Activated B cell treated with CpG ODN at 0.5 μM for 24 hours (primary cell): ENCODE data around the gene AKR7A2. TPM values are rescaled to one million over a fixed set of nuclear protein-coding genes. Genes with fewer than 3 reads are reported as not detected.

Experiments
- ATAC-seq: fragments of 200-7000 bp; cut with Tn5 transposase; one replicate; pipeline ENCODE4 v1.10.0; 2021; ENCODE audit warnings: low read depth, mild to moderate bottlenecking, moderate library complexity
- CTCF ChIA-PET: fragments of 350-600 bp; sonication (Branson Sonifier 250); formaldehyde crosslinking; loops from one replicate; lab custom pipeline; 2021; ENCODE audit warnings: antibody characterized with exemption; lab: Charles Lee
- POLR2A ChIA-PET: fragments of 350-600 bp; sonication (Branson Sonifier 250); formaldehyde crosslinking; loops from one replicate; lab custom pipeline; 2021; ENCODE audit warnings: antibody characterized with exemption; lab: Charles Lee
- DNase-seq: peaks from one replicate; pipeline ENCODE4 v3.0.0; 2022
- H3K27ac Mint-ChIP-seq: one replicate; pipeline ENCODE4 v1.8.0; 2020; ENCODE audit warnings: mixed read lengths
- H3K27me3 Mint-ChIP-seq: one replicate; pipeline ENCODE4 v1.8.0; 2021; ENCODE audit warnings: mixed read lengths
- H3K36me3 Mint-ChIP-seq: one replicate; pipeline ENCODE4 v1.8.0; 2021; ENCODE audit warnings: low read depth, mixed read lengths
- H3K4me1 Mint-ChIP-seq: one replicate; pipeline ENCODE4 v1.8.0; 2021; ENCODE audit warnings: mixed read lengths
- H3K4me3 Mint-ChIP-seq: one replicate; pipeline ENCODE4 v1.8.0; 2020; ENCODE audit warnings: mild to moderate bottlenecking, mixed read lengths
- H3K9me3 Mint-ChIP-seq: one replicate; pipeline ENCODE4 v1.8.0; 2020; ENCODE audit warnings: mixed read lengths
- CTCF ChIP-seq: fragments of 200-600 bp; IDR thresholded peaks from one replicate; pipeline ENCODE4 v1.8.0; 2022; ENCODE audit warnings: antibody characterized with exemption, mild to moderate bottlenecking
- intact Hi-C: fragments of 100-400 bp; cut with micrococcal nuclease; formaldehyde crosslinking; loops from one replicate; pipeline ENCODE4 v1.15.1; 2024
- total RNA-seq: library from RNA; stranded (reverse); gene quantifications from 2 replicates; pipeline ENCODE4 v1.2.3, GENCODE V29; 2022

The AKR7A2 gene
- total RNA-seq, 1 donor from 2014 or later: 29.9 TPM

- Mint-ChIP-seq H3K27ac (no peak overlapping the region), H3K36me3 (peaks cover 77% of the 10 kb centered on the region), H3K4me1 (peaks cover 11% of the 10 kb centered on the region), H3K9me3 (no peaks in the 10 kb centered on the region), H3K4me3 (no peak overlapping the region), H3K27me3 (no peaks in the 10 kb centered on the region)
- intact Hi-C loops: loop anchor here (1.0 to 10.0 kb wide), 3 partner anchors 50 to 306 kb away; no protein-coding TSS in a partner anchor
- no peak for DNase-seq
- TF ChIP-seq CTCF: no peak
- no peak for ATAC-seq
- ChIA-PET CTCF (interaction anchor here (1.6 to 2.2 kb wide), 2 partner anchors 266 to 306 kb away, joined by 3 to 6 read pairs; no protein-coding TSS in a partner anchor), POLR2A (no interaction called here)
These were observed 32.9 kb upstream of the AKR7A2 start for GRCh38 chr1:19344831-19345230.

DNA sequence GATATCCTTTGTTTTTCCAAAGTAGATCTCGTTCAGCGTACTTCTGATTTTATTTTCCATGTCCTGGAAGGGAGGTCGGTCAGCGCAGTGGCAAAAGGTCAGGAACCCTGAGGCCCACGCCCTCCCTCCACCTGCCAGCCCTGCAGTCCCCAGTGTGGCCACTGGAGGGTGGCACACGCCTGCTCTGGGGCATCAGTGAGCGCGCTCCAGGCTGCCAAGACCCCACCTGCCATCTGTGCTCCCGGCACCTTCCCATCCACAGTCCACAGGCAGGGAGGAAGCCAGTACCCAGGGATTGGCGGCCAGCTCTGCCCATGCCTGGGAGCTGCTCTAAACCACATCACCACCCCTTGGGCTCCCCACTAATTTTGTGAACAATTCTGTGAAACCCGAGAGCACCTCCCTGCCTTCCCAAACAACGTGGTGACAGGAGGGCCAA lies 32.4 kb upstream of the AKR7A2 start:
- H3K4me3 Mint-ChIP-seq: no peak overlapping the region
- H3K27ac Mint-ChIP-seq: no peak overlapping the region
- POLR2A ChIA-PET: no interaction called here
- peaks cover 73% of the 10 kb centered on the region for H3K36me3 Mint-ChIP-seq
- H3K9me3 Mint-ChIP-seq: no peaks in the 10 kb centered on the region
- peak; percentile 50 for DNase-seq
- H3K27me3 Mint-ChIP-seq: no peaks in the 10 kb centered on the region
- H3K4me1 Mint-ChIP-seq: peaks cover 10% of the 10 kb centered on the region
- peak; percentile 72 for ATAC-seq
- CTCF ChIA-PET: interaction anchor here (0.6 to 2.2 kb wide), 4 partner anchors 45 to 307 kb away, joined by 3 to 6 read pairs (median 3); no protein-coding TSS in a partner anchor
- TF ChIP-seq CTCF: peak; percentile 34
- intact Hi-C loops: loop anchor here (1.0 to 10.0 kb wide), 3 partner anchors 50 to 307 kb away; no protein-coding TSS in a partner anchor

DNA sequence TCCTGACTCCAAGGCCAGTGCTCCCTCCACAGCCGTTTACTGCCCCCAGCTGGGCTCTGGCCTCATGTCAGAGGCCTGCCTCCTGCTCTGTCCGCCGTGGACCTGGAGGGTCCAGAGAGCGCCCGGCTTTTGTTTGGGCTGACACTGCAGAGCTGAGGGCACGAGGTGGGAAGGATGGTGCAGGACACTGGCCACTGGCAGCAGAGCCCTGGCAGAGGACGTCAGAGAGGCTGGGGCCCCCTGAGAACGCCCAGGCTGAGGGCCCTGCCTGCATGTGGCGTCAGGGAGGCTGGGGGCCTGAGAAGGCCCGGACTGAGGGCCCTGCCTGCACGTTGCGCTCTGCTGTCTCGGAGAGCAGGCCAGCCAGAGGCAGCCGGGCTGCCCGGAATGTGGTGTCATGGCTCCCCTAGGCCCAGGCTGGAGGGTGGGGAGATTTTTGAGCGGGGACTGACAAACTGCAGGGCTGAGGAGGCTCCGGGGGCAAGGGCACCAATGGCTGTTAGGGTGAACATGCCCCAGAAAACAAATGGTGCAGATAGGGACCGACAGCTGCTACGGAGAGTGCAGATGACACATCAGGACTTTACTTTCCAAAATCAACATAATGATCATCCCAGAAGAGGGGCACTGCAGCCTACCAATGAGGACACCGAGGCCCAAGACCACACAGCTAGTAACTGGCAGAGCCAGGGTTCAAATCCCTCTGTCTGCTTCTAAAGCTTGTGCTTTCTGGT lies 31.8 kb upstream of the AKR7A2 start:
- ChIA-PET POLR2A (interaction anchor here (0.6 kb wide), 1 partner anchor 21 kb away, joined by 4 read pairs; no protein-coding TSS in a partner anchor), CTCF (interaction anchor here (0.6 to 2.2 kb wide), 5 partner anchors 46 to 307 kb away, joined by 3 to 6 read pairs (median 3); no protein-coding TSS in a partner anchor)
- Mint-ChIP-seq H3K4me1 (peaks cover 6% of the 10 kb centered on the region), H3K27me3 (no peaks in the 10 kb centered on the region), H3K9me3 (no peaks in the 10 kb centered on the region), H3K36me3 (peaks cover 73% of the 10 kb centered on the region), H3K4me3 (no peak overlapping the region), H3K27ac (no peak overlapping the region)
- TF ChIP-seq CTCF: no peak
- intact Hi-C loops: loop anchor here (1.0 to 10.0 kb wide), 3 partner anchors 51 to 308 kb away; no protein-coding TSS in a partner anchor
- no peak for ATAC-seq
- no peak for DNase-seq

GRCh38 chr1:19342894-19343616 lies 31.1 kb upstream of the AKR7A2 start:
- peaks cover 72% of the 10 kb centered on the region for H3K36me3 Mint-ChIP-seq
- H3K27ac Mint-ChIP-seq: no peak overlapping the region
- H3K27me3 Mint-ChIP-seq: no peaks in the 10 kb centered on the region
- TF ChIP-seq CTCF: no peak
- H3K9me3 Mint-ChIP-seq: no peaks in the 10 kb centered on the region
- H3K4me3 Mint-ChIP-seq: no peak overlapping the region
- no peak for DNase-seq
- ChIA-PET POLR2A (interaction anchor here (0.6 kb wide), 2 partner anchors 21 to 449 kb away, joined by 4 to 9 read pairs; no protein-coding TSS in a partner anchor), CTCF (interaction anchor here (0.9 kb wide), 1 partner anchor 239 kb away, joined by 3 read pairs; no protein-coding TSS in a partner anchor)
- no peak for ATAC-seq
- intact Hi-C loops: loop anchor here (10.0 kb wide), 1 partner anchor 52 kb away; no protein-coding TSS in a partner anchor
- no peaks in the 10 kb centered on the region for H3K4me1 Mint-ChIP-seq
